ENCODE data around the gene PPP1R3D. TPM values are rescaled to one million over a fixed set of nuclear protein-coding genes. Genes with fewer than 3 reads are reported as not detected.
"Not testable (repeated sequence)": the region's sequence is repeated elsewhere in the genome, so short reads cannot be mapped to it uniquely, and the experiment has no call there.

The PPP1R3D gene
- total RNA-seq, 1 donor from 2014 or later: 7.1 TPM

GRCh38 chr20:59895908-59896307 lies 44.2 kb downstream of the PPP1R3D start:
- Mint-ChIP-seq H3K9me3 (no peaks in the 10 kb centered on the region), H3K27ac (no peak overlapping the region), H3K4me1 (peaks cover 11% of the 10 kb centered on the region), H3K27me3 (peaks cover 4% of the 10 kb centered on the region), H3K4me3 (no peak overlapping the region), H3K36me3 (ENCODE audit: low read depth) (no peaks in the 10 kb centered on the region)
- TF ChIP-seq CTCF (IDR thresholded peaks at IDR 0.05): no peak
- no peak for ATAC-seq (ENCODE audit: low read depth)
- intact Hi-C loops (cut with micrococcal nuclease): no loop called here
- no peak for DNase-seq
- POLR2A ChIA-PET: no interaction called here
- CTCF ChIA-PET: no interaction called here

- H3K36me3 Mint-ChIP-seq (ENCODE audit: low read depth): no peaks in the 10 kb centered on the region
- DNase-seq (no peak), ATAC-seq (ENCODE audit: low read depth) (no peak)
- H3K4me3 Mint-ChIP-seq: peak overlapping the region; percentile 11
- H3K9me3 Mint-ChIP-seq: no peaks in the 10 kb centered on the region
- intact Hi-C loops (cut with micrococcal nuclease): no loop called here
- ChIA-PET POLR2A (no interaction called here), CTCF (no interaction called here)
- H3K4me1 Mint-ChIP-seq: peaks cover 17% of the 10 kb centered on the region
- TF ChIP-seq CTCF (IDR thresholded peaks at IDR 0.05): no peak
- H3K27me3 Mint-ChIP-seq: peaks cover 4% of the 10 kb centered on the region
- H3K27ac Mint-ChIP-seq: no peak overlapping the region
These were observed 48.5 kb downstream of the PPP1R3D start for GRCh38 chr20:59891581-59891980.

- H3K9me3 Mint-ChIP-seq; ATAC-seq (ENCODE audit: low read depth); H3K27me3 Mint-ChIP-seq; DNase-seq; H3K27ac Mint-ChIP-seq; CTCF ChIA-PET; intact Hi-C loops (cut with micrococcal nuclease); H3K36me3 Mint-ChIP-seq (ENCODE audit: low read depth); POLR2A ChIA-PET; H3K4me3 Mint-ChIP-seq: not testable (repeated sequence)
- H3K4me1 Mint-ChIP-seq: peaks cover 17% of the 10 kb centered on the region
These were observed 50.1 kb downstream of the PPP1R3D start for GRCh38 chr20:59890035-59890434.

- CTCF ChIA-PET: no interaction called here
- TF ChIP-seq CTCF (IDR thresholded peaks at IDR 0.05): no peak
- ATAC-seq (ENCODE audit: low read depth) (no peak), DNase-seq (no peak)
- no peak overlapping the region for H3K4me3 Mint-ChIP-seq
- H3K27ac Mint-ChIP-seq: no peak overlapping the region
- H3K36me3 Mint-ChIP-seq (ENCODE audit: low read depth): no peaks in the 10 kb centered on the region
- intact Hi-C loops (cut with micrococcal nuclease): no loop called here
- H3K27me3 Mint-ChIP-seq: no peaks in the 10 kb centered on the region
- peaks cover 17% of the 10 kb centered on the region for H3K4me1 Mint-ChIP-seq
- POLR2A ChIA-PET: no interaction called here
- H3K9me3 Mint-ChIP-seq: no peaks in the 10 kb centered on the region
These were observed 52.1 kb downstream of the PPP1R3D start for GRCh38 chr20:59888050-59888449.

Other genes with a start within 250 kb of the PPP1R3D start
- 1.3 and 2.1 TPM in 2 replicates for gene SYCP2, start 6.7 kb downstream of the PPP1R3D start, total RNA-seq
- gene FAM217B, start 84 bp upstream of the PPP1R3D start, total RNA-seq: 15.1 and 18.9 TPM in 2 replicates
- gene CDH26, start 18.1 kb upstream of the PPP1R3D start, total RNA-seq: 1.4 and 1.6 TPM in 2 replicates